WTC11 (cell line): ENCODE data around the gene ARPC2.

ENCODE experiments used
- ATF1 ChIP-seq: sonication (generic); formaldehyde crosslinking; IDR thresholded peaks from 2 replicates; pipeline ENCODE4 v1.8.1; 2023; ENCODE audit warnings: mild to moderate bottlenecking, moderate library complexity, missing genetic modification reagents
- ATF2 ChIP-seq: sonication (generic); formaldehyde crosslinking; IDR thresholded peaks from 2 replicates; pipeline ENCODE4 v1.8.1; 2022; ENCODE audit warnings: low read depth, missing genetic modification reagents, borderline replicate concordance
- ETV6 ChIP-seq: sonication (generic); formaldehyde crosslinking; IDR thresholded peaks from 2 replicates; pipeline ENCODE4 v1.8.1; 2022; ENCODE audit warnings: mild to moderate bottlenecking, missing genetic modification reagents
- SP1 ChIP-seq: sonication (generic); formaldehyde crosslinking; conservative IDR thresholded peaks from 2 replicates; pipeline ENCODE4 v1.8.1; 2022; ENCODE audit warnings: missing genetic modification reagents
- USF2 ChIP-seq: sonication (generic); formaldehyde crosslinking; IDR thresholded peaks from 2 replicates; pipeline ENCODE4 v1.8.1; 2023; ENCODE audit warnings: mild to moderate bottlenecking, missing genetic modification reagents, moderate library complexity
- ZNF263 ChIP-seq: sonication (generic); formaldehyde crosslinking; IDR thresholded peaks from 2 replicates; pipeline ENCODE4 v1.8.1; 2022; ENCODE audit warnings: low read depth, mild to moderate bottlenecking, moderate library complexity, missing genetic modification reagents
- ZNF512 ChIP-seq: sonication (generic); formaldehyde crosslinking; IDR thresholded peaks from 2 replicates; pipeline ENCODE4 v1.8.1; 2022; ENCODE audit warnings: missing genetic modification reagents, borderline replicate concordance
- TF ChIP-seq, protein P1 (sequence below): fragments of 200-600 bp; IDR thresholded peaks from 2 replicates; pipeline ENCODE4 v1.8.0; 2022; ENCODE audit warnings: antibody characterized with exemption
- TF ChIP-seq, protein P2 (sequence below): sonication (generic); formaldehyde crosslinking; IDR thresholded peaks from 2 replicates; pipeline ENCODE4 v1.8.0; 2022; ENCODE audit warnings: mild to moderate bottlenecking, missing genetic modification reagents

GRCh38 chr2:218224186-218224585, 7.2 kb downstream of the ARPC2 start:
- TF ChIP-seq ATF1 (CRISPR knock-in tag) (no peak), ZNF512 (no peak), ZNF263 (CRISPR knock-in tag) (no peak), ETV6 (no peak), ATF2 (no peak), SP1 (CRISPR knock-in tag) (no peak), USF2 (CRISPR knock-in tag) (no peak)
- TF ChIP-seq, protein P1, sequence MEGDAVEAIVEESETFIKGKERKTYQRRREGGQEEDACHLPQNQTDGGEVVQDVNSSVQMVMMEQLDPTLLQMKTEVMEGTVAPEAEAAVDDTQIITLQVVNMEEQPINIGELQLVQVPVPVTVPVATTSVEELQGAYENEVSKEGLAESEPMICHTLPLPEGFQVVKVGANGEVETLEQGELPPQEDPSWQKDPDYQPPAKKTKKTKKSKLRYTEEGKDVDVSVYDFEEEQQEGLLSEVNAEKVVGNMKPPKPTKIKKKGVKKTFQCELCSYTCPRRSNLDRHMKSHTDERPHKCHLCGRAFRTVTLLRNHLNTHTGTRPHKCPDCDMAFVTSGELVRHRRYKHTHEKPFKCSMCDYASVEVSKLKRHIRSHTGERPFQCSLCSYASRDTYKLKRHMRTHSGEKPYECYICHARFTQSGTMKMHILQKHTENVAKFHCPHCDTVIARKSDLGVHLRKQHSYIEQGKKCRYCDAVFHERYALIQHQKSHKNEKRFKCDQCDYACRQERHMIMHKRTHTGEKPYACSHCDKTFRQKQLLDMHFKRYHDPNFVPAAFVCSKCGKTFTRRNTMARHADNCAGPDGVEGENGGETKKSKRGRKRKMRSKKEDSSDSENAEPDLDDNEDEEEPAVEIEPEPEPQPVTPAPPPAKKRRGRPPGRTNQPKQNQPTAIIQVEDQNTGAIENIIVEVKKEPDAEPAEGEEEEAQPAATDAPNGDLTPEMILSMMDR = no peak
- TF ChIP-seq, protein P2, sequence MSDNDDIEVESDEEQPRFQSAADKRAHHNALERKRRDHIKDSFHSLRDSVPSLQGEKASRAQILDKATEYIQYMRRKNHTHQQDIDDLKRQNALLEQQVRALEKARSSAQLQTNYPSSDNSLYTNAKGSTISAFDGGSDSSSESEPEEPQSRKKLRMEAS = no peak
